Skeletal muscle satellite cell (primary cell): ENCODE results near the gene PLPP3. TPM values are rescaled to one million over a fixed set of nuclear protein-coding genes. Genes with fewer than 3 reads are reported as not detected.
"Not testable (repeated sequence)": the region's sequence is repeated elsewhere in the genome, so short reads cannot be mapped to it uniquely, and the experiment has no call there.

Source experiments
- H3K27me3 ChIP-seq: 2 replicates; pipeline ENCODE4 v1.7.0; 2013; ENCODE audit warnings: low read length; ENCODE audit not compliant: control insufficient read depth, insufficient read depth
- H3K36me3 ChIP-seq: 2 replicates; pipeline ENCODE4 v1.7.0; 2013; ENCODE audit warnings: mild to moderate bottlenecking, control low read depth, low read length; ENCODE audit not compliant: insufficient read depth
- H3K4me1 ChIP-seq: 2 replicates; pipeline ENCODE4 v1.7.0; 2013; ENCODE audit warnings: low read length; ENCODE audit not compliant: control insufficient read depth, insufficient read depth
- H3K4me2 ChIP-seq: 2 replicates; pipeline ENCODE4 v1.7.0; 2013; ENCODE audit warnings: mild to moderate bottlenecking, low read length
- H3K4me3 ChIP-seq: 2 replicates; pipeline ENCODE4 v1.7.0; 2013; ENCODE audit warnings: low read length
- H3K9ac ChIP-seq: 2 replicates; pipeline ENCODE4 v1.7.0; 2013; ENCODE audit warnings: mild to moderate bottlenecking, low read depth, low read length, moderate library complexity
- H3K9me3 ChIP-seq: replicated peaks from 2 replicates; pipeline ENCODE4 v1.7.0; 2013; ENCODE audit warnings: mild to moderate bottlenecking, control low read depth, low read length
- total RNA-seq: library from RNA; depleted of rRNA; stranded (reverse); fragments of >200 nt; gene quantifications from 2 replicates; pipeline ENCODE4 v1.2.3, GENCODE V29; 2012; rRNA removed

The PLPP3 gene
- 66.9 and 198 TPM in 2 replicates for total RNA-seq

DNA sequence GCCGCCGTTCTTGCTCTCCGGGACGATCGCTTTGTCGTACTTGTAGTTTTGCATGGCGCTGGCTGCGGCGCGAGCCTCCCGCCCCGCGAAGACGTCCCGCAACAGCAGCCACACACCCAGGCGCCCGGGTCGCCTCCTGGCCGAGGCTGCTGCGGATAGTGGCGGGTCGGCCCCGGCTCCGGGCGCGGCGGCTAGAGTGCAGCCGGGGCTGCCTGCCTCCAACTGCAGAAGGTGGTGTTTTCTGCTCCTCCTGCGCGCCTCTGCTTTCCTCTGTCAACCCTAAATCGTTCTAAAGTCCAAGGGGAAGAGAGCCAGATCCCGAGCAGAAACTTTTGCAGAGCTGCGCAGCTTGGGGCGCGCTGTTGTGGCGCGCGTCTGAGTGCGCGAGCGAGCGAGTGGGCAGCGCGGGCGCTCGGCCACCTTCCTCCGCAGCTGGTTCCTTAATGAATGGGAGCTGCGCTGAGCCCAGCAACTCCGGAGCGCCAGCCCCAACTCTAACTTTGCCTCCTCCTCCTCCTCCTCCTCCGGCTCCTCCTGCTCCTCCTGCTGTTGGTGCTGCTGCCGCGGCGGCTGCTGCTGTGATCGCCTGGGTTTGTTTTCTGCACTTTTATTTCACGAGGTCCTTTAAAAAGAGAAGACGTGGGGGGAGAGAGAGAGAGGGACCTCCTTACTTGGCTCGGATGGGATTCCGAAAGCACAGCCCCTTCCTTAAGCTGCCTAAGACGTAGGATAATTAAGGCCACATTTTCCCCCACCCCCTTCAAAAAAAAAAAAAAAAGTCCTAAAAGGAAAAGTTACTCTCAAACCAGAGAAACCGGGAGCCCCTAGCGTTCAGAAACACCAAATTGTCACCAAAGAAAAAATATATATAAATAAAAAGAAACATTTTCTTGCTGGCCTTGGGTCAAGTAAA lies at the start of gene PLPP3:
TSS of gene PLPP3 (minus strand) at position 601 of the 913 bp plus-strand sequence. CDS start at position 54, 547 bp downstream.
- H3K9ac ChIP-seq: peak within 1 kb of the TSS; percentile 89
- H3K4me3 ChIP-seq: peak within 1 kb of the TSS; percentile 91
- H3K4me1 ChIP-seq: peaks cover 10% of the 10 kb centered on the region
- H3K9me3 ChIP-seq: no peaks in the 10 kb centered on the region
- H3K4me2 ChIP-seq: peak within 1 kb of the TSS; percentile 84
- peaks cover 19% of the 10 kb centered on the region for H3K36me3 ChIP-seq
- H3K27me3 ChIP-seq: no peaks in the 10 kb centered on the region

DNA sequence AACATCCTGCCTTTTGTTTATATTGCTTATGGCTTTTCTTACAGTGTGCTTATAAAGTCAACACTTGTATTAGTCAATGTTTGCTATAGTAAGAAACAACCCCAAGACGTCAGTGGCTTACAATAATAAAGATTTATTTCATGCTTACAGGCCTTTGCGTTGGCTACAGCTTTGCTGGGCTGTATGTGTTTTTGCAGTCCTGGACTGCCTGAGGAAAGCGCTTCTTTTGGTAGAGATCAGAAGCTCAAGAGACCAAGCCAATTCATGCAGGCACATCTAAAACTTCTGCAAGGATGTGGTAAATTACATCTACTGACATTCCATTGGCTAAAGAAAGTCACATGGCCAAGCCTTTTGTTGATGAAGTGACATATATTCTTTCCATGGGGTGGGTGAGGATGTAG lies 48.3 kb upstream of the PLPP3 start:
- H3K4me3 ChIP-seq: no peak overlapping the region
- H3K4me2 ChIP-seq: peak overlapping the region; percentile 59
- H3K9ac ChIP-seq: no peak overlapping the region
- H3K4me1 ChIP-seq: peaks cover 34% of the 10 kb centered on the region
- no peaks in the 10 kb centered on the region for H3K9me3 ChIP-seq
- no peaks in the 10 kb centered on the region for H3K36me3 ChIP-seq
- no peaks in the 10 kb centered on the region for H3K27me3 ChIP-seq

DNA sequence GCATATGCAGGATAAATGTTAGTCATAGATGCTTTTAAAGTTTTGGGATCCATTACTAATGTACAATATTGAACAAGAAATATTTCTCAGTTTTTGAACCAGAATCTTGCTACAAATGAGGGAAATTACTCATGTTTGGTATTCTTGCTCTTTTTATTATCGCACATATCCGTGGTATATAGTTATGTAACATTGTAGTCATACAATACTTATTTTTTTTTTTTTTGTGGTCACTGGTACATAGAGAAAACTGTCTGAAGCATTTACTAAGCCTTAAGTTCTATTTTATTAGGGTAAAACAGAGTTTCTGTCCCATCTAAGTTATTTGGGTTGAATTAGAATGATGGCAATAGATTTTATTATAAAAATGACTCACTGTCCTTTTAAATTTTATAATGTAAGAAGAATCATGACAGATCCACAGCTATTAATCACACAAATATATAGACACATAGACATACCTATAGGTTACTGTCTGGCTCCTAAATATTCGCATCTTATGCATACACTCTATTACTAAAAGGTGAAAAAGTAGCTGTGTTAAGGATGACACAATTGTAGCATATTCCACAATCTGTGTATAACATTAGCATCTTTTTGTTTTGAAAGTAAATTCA lies 47.8 kb upstream of the PLPP3 start:
- H3K9me3 ChIP-seq: no peaks in the 10 kb centered on the region
- no peak overlapping the region for H3K4me3 ChIP-seq
- H3K4me1 ChIP-seq: peaks cover 34% of the 10 kb centered on the region
- no peaks in the 10 kb centered on the region for H3K27me3 ChIP-seq
- no peaks in the 10 kb centered on the region for H3K36me3 ChIP-seq
- peak overlapping the region; percentile 35 for H3K9ac ChIP-seq
- H3K4me2 ChIP-seq: peak overlapping the region; percentile 59

DNA sequence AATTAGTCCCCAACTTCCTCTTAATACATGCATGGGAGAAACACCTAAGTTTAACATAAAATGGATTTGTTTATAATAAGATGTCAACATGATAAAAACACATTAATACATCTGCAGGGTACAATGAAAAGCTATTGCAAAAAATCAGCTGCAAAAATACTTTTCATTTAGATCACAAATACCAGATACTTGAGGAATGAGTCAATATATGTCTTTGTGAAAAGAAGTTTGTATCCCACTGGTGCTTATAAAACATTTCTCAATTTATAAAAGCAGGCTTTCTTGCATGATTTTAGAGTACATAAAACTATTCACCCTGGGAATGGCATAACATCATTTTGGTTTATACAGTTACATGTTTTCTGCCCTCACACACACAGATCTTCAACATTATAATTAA lies 47.2 kb upstream of the PLPP3 start:
- Histone ChIP-seq H3K9ac (peak overlapping the region; percentile 35), H3K36me3 (no peaks in the 10 kb centered on the region), H3K4me2 (peak overlapping the region; percentile 59), H3K4me1 (peaks cover 34% of the 10 kb centered on the region), H3K9me3 (no peaks in the 10 kb centered on the region), H3K4me3 (no peak overlapping the region), H3K27me3 (no peaks in the 10 kb centered on the region)

DNA sequence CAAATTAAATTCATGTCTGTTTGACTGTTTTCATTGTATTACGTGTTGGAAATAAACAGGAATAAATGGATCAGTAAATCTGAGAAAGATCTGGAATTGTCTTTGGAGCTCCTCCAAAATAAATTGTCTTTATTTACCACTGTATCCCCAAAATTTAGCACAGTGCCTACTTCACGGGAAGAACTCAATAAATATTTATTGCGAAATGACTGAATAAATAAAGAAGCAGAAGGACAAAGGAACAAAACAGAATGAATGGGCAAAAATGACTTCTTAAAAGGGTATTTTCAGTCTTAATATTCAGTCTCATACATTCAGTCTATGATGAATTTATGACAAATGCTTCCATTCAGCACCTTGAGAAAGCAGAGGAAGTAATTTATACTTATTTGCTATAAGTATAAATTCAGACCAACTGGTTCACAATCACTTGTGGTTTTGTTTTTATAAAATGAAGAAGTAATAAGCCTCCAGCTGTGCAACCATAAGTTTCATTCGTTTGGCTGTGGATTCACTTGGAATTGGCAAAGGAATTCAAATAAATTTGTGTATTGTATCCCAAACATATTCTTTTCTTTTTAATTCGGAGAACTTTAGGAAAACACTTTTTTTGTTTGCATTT lies 46.6 kb upstream of the PLPP3 start:
- Histone ChIP-seq H3K9ac (no peak overlapping the region), H3K27me3 (no peaks in the 10 kb centered on the region), H3K36me3 (no peaks in the 10 kb centered on the region), H3K4me3 (no peak overlapping the region), H3K9me3 (no peaks in the 10 kb centered on the region), H3K4me2 (peak overlapping the region; percentile 59), H3K4me1 (peaks cover 34% of the 10 kb centered on the region)

DNA sequence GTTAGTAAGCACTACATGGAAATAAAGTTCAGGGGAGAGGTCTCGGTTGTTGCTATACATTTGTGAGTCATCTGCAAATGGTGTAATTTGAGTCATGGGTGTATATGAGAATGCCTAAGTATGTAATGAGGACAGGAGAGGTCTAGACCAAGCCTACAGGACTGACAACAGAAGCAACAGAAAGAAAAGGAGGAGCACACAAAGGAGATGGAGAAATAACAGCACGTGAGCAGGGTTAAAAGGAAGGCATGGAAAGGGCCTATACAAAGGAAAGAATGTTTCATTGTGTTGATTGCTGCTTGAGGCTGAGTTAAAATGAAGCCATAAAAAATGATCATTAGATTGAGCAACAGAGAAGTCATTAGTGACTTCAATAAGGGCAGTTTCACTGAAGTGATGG lies 37.8 kb upstream of the PLPP3 start:
- no peaks in the 10 kb centered on the region for H3K36me3 ChIP-seq
- H3K4me3 ChIP-seq: no peak overlapping the region
- no peaks in the 10 kb centered on the region for H3K9me3 ChIP-seq
- H3K9ac ChIP-seq: no peak overlapping the region
- no peaks in the 10 kb centered on the region for H3K27me3 ChIP-seq
- no peak overlapping the region for H3K4me2 ChIP-seq
- H3K4me1 ChIP-seq: no peaks in the 10 kb centered on the region

DNA sequence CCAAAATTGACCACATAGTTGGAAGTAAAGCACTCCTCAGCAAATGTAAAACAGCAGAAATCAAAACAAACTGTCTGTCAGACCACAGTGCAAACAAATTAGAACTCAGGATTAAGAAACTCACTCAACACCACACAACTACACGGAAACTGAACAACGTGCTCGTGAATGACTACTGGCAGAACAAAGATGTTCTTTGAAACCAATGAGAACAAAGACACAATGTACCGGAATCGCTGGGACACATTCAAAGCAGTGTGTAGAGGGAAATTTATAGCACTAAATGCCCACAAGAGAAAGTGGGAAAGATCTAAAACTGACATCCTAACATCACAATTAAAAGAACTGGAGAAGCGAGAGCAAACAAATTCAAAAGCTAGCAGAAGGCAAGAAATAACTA lies 31.4 kb upstream of the PLPP3 start:
- H3K9me3 ChIP-seq, H3K27me3 ChIP-seq, H3K9ac ChIP-seq, H3K4me2 ChIP-seq, H3K4me3 ChIP-seq, H3K36me3 ChIP-seq, H3K4me1 ChIP-seq: not testable (repeated sequence)

DNA sequence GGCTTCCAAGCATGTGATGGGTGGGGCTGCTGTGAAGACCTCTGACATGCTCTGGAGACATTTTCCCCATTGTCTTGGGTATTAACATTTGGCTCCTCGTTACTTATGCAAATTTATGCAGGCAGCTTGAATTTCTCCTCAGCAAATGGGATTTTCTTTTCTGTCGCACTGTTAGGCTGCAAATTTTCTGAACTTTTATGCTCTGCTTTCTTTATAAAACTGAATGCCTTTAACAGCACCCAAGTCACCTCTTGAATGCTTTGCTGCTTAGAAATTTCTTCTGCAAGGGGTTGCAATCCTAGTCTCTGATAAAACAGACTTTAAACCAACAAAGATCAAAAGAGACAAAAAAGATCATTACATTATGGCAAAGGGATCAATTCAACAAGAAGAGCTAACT lies 30.7 kb upstream of the PLPP3 start:
- H3K27me3 ChIP-seq, H3K36me3 ChIP-seq, H3K4me1 ChIP-seq, H3K9me3 ChIP-seq, H3K9ac ChIP-seq, H3K4me2 ChIP-seq, H3K4me3 ChIP-seq: not testable (repeated sequence)

DNA sequence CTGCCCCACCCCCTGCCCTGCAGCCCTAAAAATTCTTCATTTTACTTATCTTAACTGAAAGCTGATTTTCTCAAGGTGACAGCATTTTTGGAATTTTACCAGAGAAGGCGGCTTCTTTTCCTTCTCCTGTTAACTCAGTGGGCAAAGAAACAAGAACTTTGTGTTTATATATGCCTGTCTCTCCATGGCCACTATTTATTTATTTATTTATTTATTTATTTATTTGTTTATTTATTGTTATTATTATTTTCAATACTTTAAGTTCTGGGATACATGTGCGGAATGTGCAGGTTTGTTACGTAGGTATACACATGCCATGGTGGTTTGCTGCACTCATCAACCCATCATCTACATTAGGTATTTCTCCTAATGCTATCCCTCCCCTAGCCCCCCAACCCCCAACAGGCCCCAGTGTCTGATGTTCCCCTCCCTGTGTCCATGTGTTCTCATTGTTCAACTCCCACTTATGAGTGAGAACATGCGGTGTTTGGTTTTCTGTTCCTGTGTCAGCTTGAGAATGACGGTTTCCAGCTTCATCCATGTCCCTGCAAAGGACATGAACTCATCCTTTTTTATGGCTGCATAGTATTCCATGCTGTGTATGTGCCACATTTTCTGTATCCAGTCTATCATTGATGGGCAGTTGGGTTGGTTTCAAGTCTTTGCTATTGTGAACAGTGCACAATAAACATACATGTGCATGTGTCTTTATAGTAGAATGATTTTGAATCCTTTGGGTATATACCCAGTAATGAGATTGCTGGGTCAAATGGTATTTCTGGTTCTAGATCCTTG lies 16.2 kb upstream of the PLPP3 start:
- not testable (repeated sequence) for H3K9me3 ChIP-seq, H3K36me3 ChIP-seq, H3K4me3 ChIP-seq, H3K27me3 ChIP-seq, H3K9ac ChIP-seq, H3K4me2 ChIP-seq, H3K4me1 ChIP-seq

DNA sequence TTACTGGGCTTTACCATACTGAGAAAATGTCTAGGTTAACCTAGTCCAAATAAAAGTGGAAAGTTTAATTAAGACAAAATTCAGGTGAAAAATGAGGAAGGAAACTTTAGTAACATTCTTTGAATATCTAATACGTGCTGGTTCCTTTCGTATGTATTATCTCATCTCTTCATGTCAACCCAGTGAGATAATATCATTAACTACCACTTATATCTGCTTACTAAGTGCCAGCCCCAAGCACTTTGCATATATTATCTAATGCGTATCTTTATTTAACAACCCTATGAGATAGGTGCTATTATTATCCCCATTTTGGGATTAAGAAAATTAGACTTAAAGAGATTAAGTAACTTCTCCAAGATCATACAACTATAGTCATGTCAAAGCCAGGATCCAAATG lies 12.5 kb upstream of the PLPP3 start:
- H3K27me3 ChIP-seq: no peaks in the 10 kb centered on the region
- no peaks in the 10 kb centered on the region for H3K36me3 ChIP-seq
- no peak overlapping the region for H3K4me3 ChIP-seq
- H3K9ac ChIP-seq: no peak overlapping the region
- H3K4me2 ChIP-seq: no peak overlapping the region
- H3K9me3 ChIP-seq: no peaks in the 10 kb centered on the region
- H3K4me1 ChIP-seq: no peaks in the 10 kb centered on the region

DNA sequence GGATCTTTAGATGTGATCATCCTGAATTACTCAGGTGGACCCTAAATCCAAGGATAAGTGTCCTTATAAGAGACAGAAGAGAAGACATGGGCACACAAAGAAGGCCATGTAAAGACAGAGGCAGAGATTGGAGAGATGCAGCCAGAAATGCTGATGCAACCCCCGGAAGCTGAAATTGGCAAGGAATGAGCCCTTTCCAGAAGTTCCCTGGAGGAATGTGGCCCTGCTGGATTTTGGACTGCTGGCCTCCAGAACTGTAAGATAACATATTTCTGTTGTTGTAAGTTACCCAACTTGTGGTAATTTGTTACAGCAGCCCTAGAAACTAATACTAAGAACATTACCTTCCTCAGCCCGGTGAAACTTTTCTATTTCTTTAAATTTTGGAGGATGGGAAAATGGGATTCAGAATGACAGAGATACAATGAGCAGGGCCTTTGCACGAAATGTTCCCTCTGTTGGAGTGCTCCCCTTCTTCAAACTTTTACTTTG lies 11.2 kb upstream of the PLPP3 start:
- no peak overlapping the region for H3K9ac ChIP-seq
- peaks cover 5% of the 10 kb centered on the region for H3K4me1 ChIP-seq
- H3K4me3 ChIP-seq: no peak overlapping the region
- H3K27me3 ChIP-seq: no peaks in the 10 kb centered on the region
- H3K36me3 ChIP-seq: no peaks in the 10 kb centered on the region
- H3K9me3 ChIP-seq: no peaks in the 10 kb centered on the region
- H3K4me2 ChIP-seq: no peak overlapping the region
